SU-DHL-6 (cell line): ENCODE results near the gene GRIK4.

ENCODE experiments used
- CTCF ChIP-seq: fragments of 200-600 bp; sonication (generic); IDR thresholded peaks from one replicate; pipeline ENCODE4 v1.5.1; 2017; ENCODE audit warnings: antibody characterized with exemption, mild to moderate bottlenecking, low read length, moderate library complexity; ENCODE audit not compliant: insufficient read depth, poor library complexity, severe bottlenecking
- EZH2phosphoT487 ChIP-seq: fragments of 200-600 bp; sonication (generic), shearing (Covaris generic); conservative IDR thresholded peaks from 2 replicates; pipeline ENCODE4 v1.6.1; 2018; ENCODE audit warnings: mild to moderate bottlenecking, antibody characterized with exemption, low read length, moderate library complexity, mixed read lengths

- TF ChIP-seq EZH2phosphoT487 (no peak), CTCF (no peak)
Measured at GRCh38 chr11:120909676-120910416, 398.3 kb downstream of the GRIK4 start.
